Neuronal stem cell (in vitro differentiated cells): ENCODE measurements around the gene CNN1.

Experiments
- DNase-seq: peaks from one replicate; pipeline ENCODE4 v3.0.0-alpha.2; 2013; ENCODE audit warnings: low spot score
- H2AFZ ChIP-seq: one replicate; pipeline ENCODE4 v1.6.1; 2013; ENCODE audit warnings: mild to moderate bottlenecking, low read length, inconsistent platforms
- H2AK5ac ChIP-seq: 2 replicates; pipeline ENCODE4 v1.6.1; 2013; ENCODE audit warnings: low read depth, mild to moderate bottlenecking, inconsistent platforms, low read length, moderate library complexity, mixed read lengths
- H2BK120ac ChIP-seq: 2 replicates; pipeline ENCODE4 v1.6.1; 2013; ENCODE audit warnings: low read depth, mild to moderate bottlenecking, inconsistent platforms, low read length, moderate library complexity, mixed read lengths
- H2BK12ac ChIP-seq: one replicate; pipeline ENCODE4 v1.6.1; 2013; ENCODE audit warnings: low read length, inconsistent platforms
- H2BK15ac ChIP-seq: 2 replicates; pipeline ENCODE4 v1.6.1; 2013; ENCODE audit warnings: mild to moderate bottlenecking, low read length, inconsistent platforms, mixed read lengths
- H2BK5ac ChIP-seq: one replicate; pipeline ENCODE4 v1.6.1; 2013; ENCODE audit warnings: inconsistent platforms, mild to moderate bottlenecking, low read length, moderate library complexity
- H3K14ac ChIP-seq: one replicate; pipeline ENCODE4 v1.6.1; 2013; ENCODE audit warnings: low read length, inconsistent platforms
- H3K18ac ChIP-seq: 2 replicates; pipeline ENCODE4 v1.6.1; 2013; ENCODE audit warnings: low read length, inconsistent platforms
- H3K23ac ChIP-seq: 2 replicates; pipeline ENCODE4 v1.6.1; 2013; ENCODE audit warnings: low read depth, mild to moderate bottlenecking, mixed read lengths, low read length, inconsistent platforms; ENCODE audit not compliant: poor library complexity
- H3K27ac ChIP-seq: replicated peaks from 3 replicates; pipeline ENCODE4 v1.5.1; 2013; ENCODE audit warnings: low read length, inconsistent platforms
- H3K27me3 ChIP-seq, 3 experiments: 2 replicates each; pipeline ENCODE4 v1.6.1; 2013; ENCODE audit warnings: low read length in 3 of 3, mild to moderate bottlenecking in 2 of 3, inconsistent platforms in 1 of 3, low read depth in 1 of 3, mixed read lengths in 1 of 3, moderate library complexity in 1 of 3; ENCODE audit not compliant: control insufficient read depth in 3 of 3, insufficient read depth in 3 of 3
- H3K36me3 ChIP-seq, 2 donors: replicated peaks in 1 of 2; 2 replicates each; pipeline ENCODE4 v1.6.1; 2013; ENCODE audit warnings: low read length in 2 of 2; ENCODE audit not compliant: control insufficient read depth in 2 of 2, insufficient read depth in 2 of 2
- H3K4ac ChIP-seq: 2 replicates; pipeline ENCODE4 v1.6.1; 2013; ENCODE audit warnings: inconsistent platforms, mild to moderate bottlenecking, low read length, moderate library complexity
- H3K4me1 ChIP-seq, 2 donors: 1 replicate in 1 of 2; 2 replicates in 1 of 2; pipeline ENCODE4 v1.6.1; 2013; ENCODE audit warnings: low read length in 2 of 2, low read depth in 1 of 2; ENCODE audit not compliant: control insufficient read depth in 2 of 2, insufficient read depth in 1 of 2
- H3K4me2 ChIP-seq: one replicate; pipeline ENCODE4 v1.6.1; 2013; ENCODE audit warnings: mild to moderate bottlenecking, low read length, inconsistent platforms; ENCODE audit not compliant: insufficient read depth, poor library complexity, severe bottlenecking
- H3K4me3 ChIP-seq, 2 donors: 2 replicates each; pipeline ENCODE4 v1.5.1; 2013; ENCODE audit warnings: low read length in 2 of 2, mild to moderate bottlenecking in 2 of 2, inconsistent platforms in 1 of 2, moderate library complexity in 1 of 2
- H3K79me1 ChIP-seq: one replicate; pipeline ENCODE4 v1.6.1; 2013; ENCODE audit warnings: low read depth, mild to moderate bottlenecking, inconsistent platforms, low read length, moderate library complexity
- H3K9ac ChIP-seq: one replicate; pipeline ENCODE4 v1.6.1; 2013; ENCODE audit warnings: mild to moderate bottlenecking, low read depth, low read length, inconsistent platforms; ENCODE audit not compliant: poor library complexity
- H3K9me3 ChIP-seq, 2 donors: replicated peaks in 1 of 2; 2 replicates each; pipeline versions ENCODE3 to v1.6.1; 2013; ENCODE audit warnings: low read length in 2 of 2, mild to moderate bottlenecking in 2 of 2, inconsistent platforms in 1 of 2, low read depth in 1 of 2, mixed read lengths in 1 of 2, moderate library complexity in 1 of 2; ENCODE audit not compliant: control insufficient read depth in 2 of 2, insufficient read depth in 1 of 2
- H4K8ac ChIP-seq: one replicate; pipeline ENCODE4 v1.6.1; 2013; ENCODE audit warnings: low read depth, mild to moderate bottlenecking, inconsistent platforms, low read length, moderate library complexity
- H4K91ac ChIP-seq: one replicate; pipeline ENCODE4 v1.6.1; 2013; ENCODE audit warnings: low read length, low read depth, mild to moderate bottlenecking, inconsistent platforms; ENCODE audit not compliant: poor library complexity
- WGBS, 2 donors: extraction: QIAGEN DNeasy Blood & Tissue Kit; methylation state at CpG; one replicate each; pipeline ENCODE4 v1.1.7; 2013; ENCODE audit warnings: missing lambda C conversion rate in 2 of 2, mixed read lengths in 1 of 2; ENCODE audit not compliant: insufficient read length in 2 of 2, insufficient replicate concordance in 1 of 2; ENCODE audit errors: extremely low coverage in 2 of 2; 5-methylcytosine and 5-hydroxymethylcytosine counted together

The CNN1 gene

DNA sequence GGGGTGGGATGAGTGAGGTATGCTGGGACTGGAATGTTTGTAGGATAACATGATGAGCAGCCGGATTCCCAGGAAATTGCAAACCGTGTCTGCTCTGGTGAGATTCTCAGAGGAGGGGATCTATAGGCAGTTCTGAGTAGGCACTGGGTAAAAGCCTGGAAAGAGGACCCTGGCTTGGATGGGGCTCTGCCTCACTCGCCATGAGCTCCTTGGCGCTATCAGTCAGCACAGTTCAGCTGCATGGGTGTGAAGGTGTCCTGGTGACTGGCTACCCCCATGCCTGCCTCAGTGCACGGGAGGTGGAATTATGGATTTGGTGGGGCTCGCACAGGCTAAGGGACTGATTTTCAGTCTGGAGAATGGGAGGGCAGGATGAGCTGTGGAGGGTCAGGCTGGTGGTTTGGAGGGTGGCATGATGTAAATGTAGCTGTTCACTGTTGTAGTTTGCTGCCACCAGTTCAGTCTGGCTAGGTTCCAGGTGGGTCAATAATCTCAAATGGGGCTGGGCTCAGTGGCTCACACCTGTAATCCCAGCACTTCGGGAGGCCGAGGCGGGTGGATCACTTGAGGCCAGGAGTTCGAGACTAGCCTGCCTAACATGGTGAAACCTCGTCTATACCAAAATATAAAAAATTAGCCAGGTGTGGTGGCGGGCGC lies 49.5 kb downstream of the CNN1 start:
- no CpG with 5 or more reads among the region's 13 CpGs for WGBS, 2 donors
- Histone ChIP-seq H2BK12ac (no peak overlapping the region), H3K27ac (no peak overlapping the region), H3K36me3 (no peaks in the 10 kb centered on the region), H2BK120ac (no peak overlapping the region), H4K91ac (no peak overlapping the region), H3K23ac (no peak overlapping the region), H3K4me3 (peak overlapping the region in 1 of 2 donors; percentile 52), H3K27me3 (no peaks in the 10 kb centered on the region), H3K4me2 (no peak overlapping the region), H3K9ac (no peak overlapping the region), H4K8ac (no peak overlapping the region), H2BK15ac (no peak overlapping the region), H3K9me3 (no peaks in the 10 kb centered on the region), H2AK5ac (peak overlapping the region; percentile 63), H3K14ac (no peak overlapping the region), H3K79me1 (no peaks in the 10 kb centered on the region), H2BK5ac (no peak overlapping the region), H3K4me1 (no peaks in the 10 kb centered on the region), H3K4ac (no peak overlapping the region), H2AFZ (peak overlapping the region; percentile 82), H3K18ac (peak overlapping the region; percentile 5)
- no peak for DNase-seq

- no peak for DNase-seq
- no peak overlapping the region for H4K91ac ChIP-seq
- WGBS, 2 donors = no CpG with 5 or more reads among the region's 4 CpGs
Observed at GRCh38 chr19:11594084-11594483, 55.4 kb downstream of the CNN1 start.

DNA sequence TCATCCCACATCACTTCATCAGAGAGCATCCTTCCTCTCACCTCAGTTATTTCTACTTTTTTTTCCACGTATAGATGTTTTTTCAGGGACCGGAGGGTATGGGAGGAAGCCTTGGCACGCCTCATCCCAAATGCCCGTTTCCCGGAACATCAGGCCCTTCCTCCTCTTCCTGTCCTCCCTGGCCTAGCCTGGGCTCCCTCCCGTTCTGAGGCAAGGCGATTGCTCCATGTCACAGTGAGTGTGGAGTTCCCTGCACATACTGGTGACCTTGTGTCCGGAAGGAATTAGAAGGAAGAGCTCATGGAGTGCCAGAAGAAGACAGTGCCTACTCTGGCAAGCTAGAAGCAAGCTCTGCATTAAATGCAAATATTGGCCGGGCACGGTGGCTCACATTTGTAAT lies 57.5 kb downstream of the CNN1 start:
- peak overlapping the region; percentile 59 for H3K18ac ChIP-seq

More at GRCh38 chr19:11594084-11594483, 55.4 kb downstream of the CNN1 start:
- Histone ChIP-seq H3K4ac (no peak overlapping the region), H3K18ac (no peak overlapping the region), H2AK5ac (no peak overlapping the region), H3K4me2 (no peak overlapping the region), H3K27ac (no peak overlapping the region), H3K14ac (no peak overlapping the region), H2BK15ac (no peak overlapping the region), H3K23ac (no peak overlapping the region), H2BK120ac (no peak overlapping the region), H3K36me3 (peaks cover 0 to 9% of the 10 kb centered on the region in 2 donors), H4K8ac (no peak overlapping the region), H3K9me3 (peaks cover 0 to 19% of the 10 kb centered on the region in 2 donors), H3K4me3 (no peak overlapping the region), H3K4me1 (no peaks in the 10 kb centered on the region), H3K27me3 (no peaks in the 10 kb centered on the region), H3K9ac (no peak overlapping the region), H2BK12ac (no peak overlapping the region), H3K79me1 (peaks cover 2% of the 10 kb centered on the region), H2BK5ac (no peak overlapping the region), H2AFZ (no peak overlapping the region)

GRCh38 chr19:11597202-11598102 lies 58.8 kb downstream of the CNN1 start, which contains the start of gene ZNF627:
Gene ZNF627, plus strand, starts transcription at chr19:11597483. Its CDS starts 145 bp downstream, at chr19:11597628.
- no CpG with 5 or more reads among the region's 67 CpGs for WGBS, 2 donors
- H3K4me2 ChIP-seq = peak within 1 kb of the TSS; percentile 71
- H3K36me3 ChIP-seq = peaks cover 2 to 39% of the 10 kb centered on the region in 2 donors

More for the DNA sequence above, 57.5 kb downstream of the CNN1 start:
- no peak overlapping the region for H3K27ac ChIP-seq
- H3K27me3 ChIP-seq = no peaks in the 10 kb centered on the region
- H2AK5ac ChIP-seq = peak overlapping the region; percentile 94
- no peak overlapping the region for H2BK15ac ChIP-seq
- no peak overlapping the region for H3K4me3 ChIP-seq
- H3K36me3 ChIP-seq = peaks cover 2 to 28% of the 10 kb centered on the region in 2 donors
- H3K79me1 ChIP-seq = peaks cover 3% of the 10 kb centered on the region
- H3K23ac ChIP-seq = no peak overlapping the region
- H3K4me1 ChIP-seq = no peaks in the 10 kb centered on the region
- H3K4ac ChIP-seq = peak overlapping the region; percentile 67
- H2BK12ac ChIP-seq = no peak overlapping the region
- DNase-seq = no peak
- no peak overlapping the region for H3K9ac ChIP-seq
- WGBS, 2 donors = no CpG with 5 or more reads among the region's 10 CpGs
- no peak overlapping the region for H4K91ac ChIP-seq
- no peak overlapping the region for H2BK120ac ChIP-seq
- peak overlapping the region; percentile 72 for H4K8ac ChIP-seq
- no peak overlapping the region for H3K14ac ChIP-seq
- no peak overlapping the region for H3K4me2 ChIP-seq
- no peak overlapping the region for H2BK5ac ChIP-seq
- H3K9me3 ChIP-seq = peaks cover 2 to 39% of the 10 kb centered on the region in 2 donors
- no peak overlapping the region for H2AFZ ChIP-seq

More at GRCh38 chr19:11597202-11598102, 58.8 kb downstream of the CNN1 start, which contains the start of gene ZNF627:
- peak within 1 kb of the TSS; percentile 95 for H3K14ac ChIP-seq
- H3K79me1 ChIP-seq = peaks cover 7% of the 10 kb centered on the region
- H3K9ac ChIP-seq = peak within 1 kb of the TSS; percentile 99
- H3K23ac ChIP-seq = peak within 1 kb of the TSS; percentile 99
- H4K8ac ChIP-seq = peak within 1 kb of the TSS; percentile 93
- peak within 1 kb of the TSS; percentile 96 for H2BK120ac ChIP-seq
- peak within 1 kb of the TSS; percentile 86 for H2BK15ac ChIP-seq
- H2BK5ac ChIP-seq = peak within 1 kb of the TSS; percentile 99
- peak within 1 kb of the TSS; percentile 93 to 95 for H3K4me3 ChIP-seq
- H3K27me3 ChIP-seq = no peaks in the 10 kb centered on the region
- DNase-seq = peak; percentile 97
- peak within 1 kb of the TSS; percentile 86 for H3K27ac ChIP-seq
- H2AFZ ChIP-seq = peak within 1 kb of the TSS; percentile 92
- peak within 1 kb of the TSS; percentile 94 for H2AK5ac ChIP-seq
- H3K18ac ChIP-seq = peak within 1 kb of the TSS; percentile 100
- no peaks in the 10 kb centered on the region for H3K4me1 ChIP-seq
- H4K91ac ChIP-seq = peak within 1 kb of the TSS; percentile 100
- no peak within 1 kb of the TSS for H2BK12ac ChIP-seq
- H3K9me3 ChIP-seq = peaks cover 5 to 49% of the 10 kb centered on the region in 2 donors
- H3K4ac ChIP-seq = no peak within 1 kb of the TSS
